GM12801 (cell line): ENCODE measurements around the gene JUN.

Experiments
- TF ChIP-seq, protein P1 (sequence below): IDR thresholded peaks from one replicate; pipeline ENCODE4 v1.5.1; 2011; ENCODE audit warnings: control low read depth; ENCODE audit not compliant: insufficient read length; ENCODE audit errors: extremely low read depth

Gene JUN

DNA sequence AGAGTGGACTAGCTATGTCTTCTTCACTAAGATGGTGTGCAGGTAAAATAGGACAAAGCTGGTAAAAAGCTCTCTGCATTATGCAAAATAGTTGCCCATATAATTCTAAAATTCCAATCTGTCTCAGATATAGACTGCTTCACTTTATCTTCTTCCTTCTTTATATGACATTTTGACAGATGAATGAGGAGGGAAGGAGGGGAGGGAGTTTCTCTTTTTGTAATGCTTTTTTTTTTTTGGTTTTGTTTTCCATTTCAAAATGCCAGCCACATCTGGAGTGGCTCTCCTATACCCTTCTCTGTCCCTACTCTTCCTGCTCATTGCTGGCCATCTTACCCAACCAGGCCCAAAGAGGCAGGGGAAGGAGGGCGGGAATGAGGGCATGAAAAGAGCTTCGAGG is 24.2 kb upstream of the JUN start:
- TF ChIP-seq, protein P1, sequence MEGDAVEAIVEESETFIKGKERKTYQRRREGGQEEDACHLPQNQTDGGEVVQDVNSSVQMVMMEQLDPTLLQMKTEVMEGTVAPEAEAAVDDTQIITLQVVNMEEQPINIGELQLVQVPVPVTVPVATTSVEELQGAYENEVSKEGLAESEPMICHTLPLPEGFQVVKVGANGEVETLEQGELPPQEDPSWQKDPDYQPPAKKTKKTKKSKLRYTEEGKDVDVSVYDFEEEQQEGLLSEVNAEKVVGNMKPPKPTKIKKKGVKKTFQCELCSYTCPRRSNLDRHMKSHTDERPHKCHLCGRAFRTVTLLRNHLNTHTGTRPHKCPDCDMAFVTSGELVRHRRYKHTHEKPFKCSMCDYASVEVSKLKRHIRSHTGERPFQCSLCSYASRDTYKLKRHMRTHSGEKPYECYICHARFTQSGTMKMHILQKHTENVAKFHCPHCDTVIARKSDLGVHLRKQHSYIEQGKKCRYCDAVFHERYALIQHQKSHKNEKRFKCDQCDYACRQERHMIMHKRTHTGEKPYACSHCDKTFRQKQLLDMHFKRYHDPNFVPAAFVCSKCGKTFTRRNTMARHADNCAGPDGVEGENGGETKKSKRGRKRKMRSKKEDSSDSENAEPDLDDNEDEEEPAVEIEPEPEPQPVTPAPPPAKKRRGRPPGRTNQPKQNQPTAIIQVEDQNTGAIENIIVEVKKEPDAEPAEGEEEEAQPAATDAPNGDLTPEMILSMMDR = no peak

DNA sequence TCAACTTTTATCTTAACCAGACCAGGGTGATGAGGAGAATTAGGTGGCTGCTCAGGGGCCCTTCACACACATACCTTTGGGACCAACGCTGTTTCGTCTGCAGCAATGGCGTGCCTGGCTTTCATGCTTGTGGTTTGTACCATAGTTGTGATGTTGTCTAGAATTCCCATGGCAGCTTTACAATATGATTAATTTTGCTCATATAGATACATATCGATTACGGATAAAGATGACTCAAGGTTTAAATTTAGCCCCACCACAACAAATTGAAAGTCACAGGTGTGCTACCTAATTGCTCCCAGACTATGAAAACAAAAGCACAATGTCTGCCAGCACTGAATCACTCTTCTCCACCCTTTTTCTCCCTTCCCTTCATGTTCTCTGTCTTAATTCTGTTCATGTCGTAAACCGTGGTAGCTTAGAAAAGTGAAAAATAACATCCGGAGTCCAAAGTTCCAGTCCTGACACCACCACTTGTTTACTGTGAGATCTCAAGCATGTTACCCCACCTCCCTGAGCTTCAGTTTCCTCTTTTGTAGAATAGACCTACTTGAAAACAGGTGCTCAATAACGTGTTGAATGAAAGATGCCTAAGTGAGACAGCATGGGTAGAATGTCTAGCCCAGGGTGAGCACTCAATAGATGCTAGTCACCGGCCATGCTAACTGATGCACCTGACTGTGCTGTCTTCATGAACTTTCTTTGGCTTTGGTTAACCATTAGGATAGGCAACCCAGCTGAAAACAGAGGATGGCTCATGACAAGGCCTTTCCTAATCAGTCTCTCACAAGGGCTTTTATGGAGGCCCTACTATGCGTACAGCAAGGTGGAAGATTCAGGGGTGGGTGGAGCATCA is 22.1 kb upstream of the JUN start:
- TF ChIP-seq, protein P1 = no peak

- TF ChIP-seq, protein P1 = no peak
Measured at GRCh38 chr1:58804853-58805565, 21.2 kb upstream of the JUN start.

- TF ChIP-seq, protein P1 = no peak
Measured at GRCh38 chr1:58803858-58804257, 20.0 kb upstream of the JUN start.

DNA sequence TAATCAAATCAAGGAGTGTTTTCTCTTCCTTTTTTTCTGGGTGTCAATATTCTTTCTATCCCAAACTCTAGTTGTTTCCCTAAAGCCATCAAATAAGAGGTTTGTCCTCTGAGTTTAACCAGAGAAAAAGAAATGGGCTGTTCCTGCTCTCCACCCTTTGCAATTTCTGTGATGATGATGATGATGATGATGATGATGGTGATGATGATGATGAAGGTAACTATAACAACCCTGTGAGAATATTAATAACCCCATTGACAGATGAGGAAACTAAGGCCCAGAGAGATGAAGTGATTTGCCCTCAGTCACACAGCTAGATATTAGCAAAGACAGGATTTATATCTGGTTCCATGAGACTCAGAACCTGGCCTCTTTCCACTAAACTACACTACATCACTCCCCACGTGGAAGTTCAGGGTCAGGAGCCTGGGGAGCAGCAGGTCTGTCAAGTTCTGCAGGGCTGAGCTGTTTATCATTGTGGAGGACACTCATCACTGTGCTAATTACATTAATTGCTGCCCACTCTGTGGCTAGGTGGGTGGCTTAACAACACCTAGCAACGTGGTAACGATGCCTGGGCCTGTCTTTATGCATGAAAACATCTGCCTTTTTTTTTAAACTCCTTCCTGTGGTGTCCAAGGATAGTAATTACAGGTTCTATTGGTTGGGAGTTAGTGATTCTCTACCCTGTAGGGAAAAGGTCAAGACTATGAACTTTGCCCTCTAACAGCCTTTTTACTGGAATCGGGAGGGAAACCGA is 19.0 kb upstream of the JUN start:
- TF ChIP-seq, protein P1 = no peak

- TF ChIP-seq, protein P1 = no peak
Measured at GRCh38 chr1:58799650-58800049, 15.8 kb upstream of the JUN start.

DNA sequence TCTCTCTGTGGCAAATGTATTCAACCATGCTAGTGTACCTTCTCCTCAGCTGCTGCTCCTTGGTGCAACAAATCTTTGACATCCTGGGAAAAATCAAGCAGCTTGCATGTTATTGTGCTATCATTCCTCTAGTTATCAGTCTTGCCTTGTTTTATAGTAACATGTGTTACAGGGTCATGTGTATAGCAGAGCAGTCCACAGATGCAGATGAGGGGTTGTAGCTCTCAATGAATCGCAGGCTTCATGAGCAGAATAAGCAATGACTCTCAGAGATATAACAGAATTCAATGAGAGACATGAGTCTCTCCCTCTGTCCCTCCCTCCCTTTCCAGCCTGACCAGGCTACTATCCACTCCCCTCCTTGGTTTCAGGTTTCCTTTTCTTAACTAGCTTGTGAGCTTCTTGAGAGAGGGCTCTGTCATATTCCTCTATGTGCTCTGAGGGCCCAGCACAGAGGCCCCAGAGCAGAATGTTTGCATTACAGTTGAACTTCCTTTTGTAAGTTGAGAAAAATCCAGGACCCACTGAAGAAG is 15.1 kb upstream of the JUN start:
- TF ChIP-seq, protein P1 = no peak
